GOT3 (cell line): ENCODE measurements around the gene ADAP1.

Source experiments
- DNase-seq: peaks from one replicate; lab custom pipeline; 2025; ENCODE audit warnings: mixed read lengths; lab: John Stamatoyannopoulos, UW

ADAP1 gene

DNA sequence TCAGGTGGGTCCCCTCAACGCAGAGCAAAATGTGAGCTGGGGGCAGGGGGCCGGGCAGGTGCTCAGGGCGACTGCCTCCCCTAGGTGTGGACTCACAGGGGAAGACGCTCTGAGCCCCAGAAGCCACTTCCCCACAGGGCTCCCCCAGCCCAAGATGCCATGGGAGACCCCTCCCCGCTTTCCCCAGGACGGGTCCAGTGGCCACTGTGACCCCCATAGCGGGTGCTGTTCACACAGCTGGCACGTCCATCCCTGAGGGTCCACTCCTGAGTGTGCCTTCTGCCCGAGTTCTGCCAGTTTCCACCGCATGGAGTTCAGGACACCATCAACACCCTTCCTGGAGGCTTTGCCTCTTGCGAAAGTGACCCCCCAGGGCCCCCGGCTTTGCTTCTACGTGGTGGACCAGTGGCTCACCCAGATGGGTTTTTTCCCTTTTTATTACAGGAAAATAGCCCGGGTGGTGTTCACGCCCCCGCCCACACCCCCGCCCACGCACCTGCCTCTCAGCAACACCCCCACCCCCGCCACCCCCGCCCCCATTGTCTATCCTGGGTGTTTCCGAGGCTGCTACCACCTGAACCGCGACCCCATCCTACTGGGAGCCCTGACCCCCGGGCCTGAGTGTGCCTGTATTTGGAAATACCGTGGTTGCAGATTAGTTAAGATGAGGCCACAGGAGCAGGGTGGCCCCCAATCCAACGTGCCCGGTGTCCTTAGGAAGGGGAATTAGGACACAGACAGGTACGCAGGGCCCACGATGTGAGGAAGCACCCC, 32.0 kb downstream of the ADAP1 start:
- no peak for DNase-seq

- DNase-seq, result no peak
These were observed 32.7 kb downstream of the ADAP1 start for GRCh38 chr7:921581-922333.

- no peak for DNase-seq
These were observed 33.4 kb downstream of the ADAP1 start for GRCh38 chr7:921071-921461.

DNA sequence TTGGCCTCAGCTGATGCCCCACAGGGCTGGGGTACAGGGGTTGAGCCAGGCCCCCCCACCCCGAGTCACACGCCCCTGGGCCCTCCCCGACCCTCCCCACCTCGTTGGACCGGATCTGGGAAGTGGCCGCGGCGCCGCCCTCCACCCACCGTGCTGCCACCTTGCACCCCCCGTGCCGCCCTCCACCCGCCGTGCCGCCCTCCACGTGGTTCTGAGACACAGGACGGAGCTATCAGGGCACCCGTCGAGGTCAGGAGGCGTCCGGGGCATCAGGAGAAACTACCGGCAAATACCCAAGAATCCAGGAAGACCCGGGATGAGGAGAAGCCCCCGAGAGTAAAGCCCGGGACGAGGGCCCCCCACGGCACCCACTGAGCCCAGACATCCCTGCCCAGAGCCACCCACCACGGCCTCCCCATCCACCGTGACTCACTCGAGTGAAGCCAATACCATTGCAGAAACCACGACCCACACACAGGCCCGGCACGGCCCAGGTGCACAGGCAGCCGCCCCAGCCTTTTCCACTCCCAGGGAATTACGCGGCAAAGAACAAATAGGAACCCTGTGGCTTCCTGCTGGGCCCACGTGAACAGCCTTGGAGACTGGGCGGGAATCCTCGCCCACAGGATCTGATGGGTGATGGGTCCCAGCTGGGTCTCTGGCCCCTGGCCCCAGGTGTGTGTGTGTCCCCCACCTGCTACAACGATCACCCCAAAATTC, 34.0 kb downstream of the ADAP1 start:
- DNase-seq, result no peak

- DNase-seq, result no peak
These were observed 34.5 kb downstream of the ADAP1 start for GRCh38 chr7:919924-920341.

- DNase-seq, result no peak
These were observed 35.4 kb downstream of the ADAP1 start for GRCh38 chr7:919114-919442.

DNA sequence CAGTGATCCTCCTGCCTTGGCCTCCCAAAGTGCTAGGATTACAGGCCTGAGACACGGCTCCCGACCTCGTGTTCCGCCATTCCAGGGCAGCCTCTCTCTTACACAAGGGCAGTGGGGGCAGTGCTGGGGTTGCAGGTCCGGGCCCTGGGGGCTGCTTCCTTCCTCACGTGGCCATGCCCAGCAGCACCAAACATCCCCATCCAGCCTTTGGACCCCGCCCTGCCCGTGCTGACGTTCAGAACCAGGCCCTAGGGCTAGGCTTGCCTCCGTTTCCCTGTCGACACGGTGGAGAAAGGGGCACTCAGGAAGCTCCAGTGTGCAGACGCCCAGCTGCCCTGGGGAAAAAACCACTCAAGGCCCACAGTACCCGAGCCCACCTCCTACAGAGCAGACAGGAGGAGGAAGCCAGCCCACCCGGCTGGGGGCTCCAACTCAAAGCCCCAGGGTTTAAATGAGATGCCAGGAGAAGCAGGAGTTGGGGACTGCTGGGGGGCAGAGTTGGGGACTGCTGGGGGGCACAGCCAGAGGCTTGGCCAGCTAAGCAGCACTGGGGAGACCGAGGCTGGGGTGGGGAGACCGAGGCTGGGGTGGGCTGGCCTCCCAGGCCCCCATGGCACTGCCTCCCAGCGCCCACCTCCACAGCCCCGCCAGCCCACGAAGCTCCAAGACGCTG, 35.9 kb downstream of the ADAP1 start:
- no peak for DNase-seq

DNA sequence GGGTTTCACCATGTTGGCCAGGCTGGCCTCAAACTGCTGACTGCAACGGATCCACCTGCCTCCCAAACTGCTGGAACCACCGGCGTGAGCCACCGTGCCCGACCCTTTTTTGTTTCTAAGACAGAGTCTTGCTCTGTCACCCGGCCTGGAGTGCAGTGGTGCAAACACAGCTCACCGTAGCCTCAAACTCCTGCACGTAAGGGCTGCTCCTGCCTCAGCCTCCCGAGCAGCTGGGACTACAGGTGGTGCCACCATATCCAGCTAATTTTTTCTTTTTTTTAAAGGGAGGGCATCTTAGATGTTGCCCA, 36.4 kb downstream of the ADAP1 start:
- DNase-seq, result no peak

GRCh38 chr7:917255-918117, 37.0 kb downstream of the ADAP1 start:
- no peak for DNase-seq

DNA sequence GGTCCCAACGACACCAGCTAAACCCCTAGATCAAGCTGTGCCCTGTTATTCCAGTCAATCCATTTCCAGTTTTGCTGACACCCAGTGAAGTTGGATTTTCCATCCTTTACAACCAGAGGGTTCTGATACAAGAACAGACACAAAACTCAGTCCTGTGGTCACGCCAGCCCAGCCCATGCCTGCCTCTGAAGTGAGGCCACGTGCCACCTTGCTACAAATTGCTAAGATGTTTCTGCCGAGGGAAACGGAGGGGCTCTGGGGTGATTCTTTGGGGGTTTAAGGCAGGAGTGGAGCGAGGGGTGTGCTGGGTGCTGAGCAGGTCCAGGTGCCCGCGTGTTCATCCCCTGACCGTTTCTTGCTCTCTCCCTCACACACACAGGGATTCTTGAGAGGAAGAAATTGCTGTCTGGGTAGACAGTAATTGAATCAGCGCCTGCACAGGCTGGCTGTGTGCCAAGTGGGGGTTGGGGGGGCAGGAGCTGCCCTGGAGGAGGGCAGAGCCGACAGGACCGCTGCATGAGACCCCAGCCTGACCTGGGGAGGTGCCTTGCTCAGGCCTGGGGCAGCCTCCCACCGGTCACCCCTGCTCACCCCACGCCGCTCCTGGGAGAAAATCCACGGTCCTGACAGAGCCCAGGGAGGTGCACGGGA, 38.1 kb downstream of the ADAP1 start:
- no peak for DNase-seq

DNA sequence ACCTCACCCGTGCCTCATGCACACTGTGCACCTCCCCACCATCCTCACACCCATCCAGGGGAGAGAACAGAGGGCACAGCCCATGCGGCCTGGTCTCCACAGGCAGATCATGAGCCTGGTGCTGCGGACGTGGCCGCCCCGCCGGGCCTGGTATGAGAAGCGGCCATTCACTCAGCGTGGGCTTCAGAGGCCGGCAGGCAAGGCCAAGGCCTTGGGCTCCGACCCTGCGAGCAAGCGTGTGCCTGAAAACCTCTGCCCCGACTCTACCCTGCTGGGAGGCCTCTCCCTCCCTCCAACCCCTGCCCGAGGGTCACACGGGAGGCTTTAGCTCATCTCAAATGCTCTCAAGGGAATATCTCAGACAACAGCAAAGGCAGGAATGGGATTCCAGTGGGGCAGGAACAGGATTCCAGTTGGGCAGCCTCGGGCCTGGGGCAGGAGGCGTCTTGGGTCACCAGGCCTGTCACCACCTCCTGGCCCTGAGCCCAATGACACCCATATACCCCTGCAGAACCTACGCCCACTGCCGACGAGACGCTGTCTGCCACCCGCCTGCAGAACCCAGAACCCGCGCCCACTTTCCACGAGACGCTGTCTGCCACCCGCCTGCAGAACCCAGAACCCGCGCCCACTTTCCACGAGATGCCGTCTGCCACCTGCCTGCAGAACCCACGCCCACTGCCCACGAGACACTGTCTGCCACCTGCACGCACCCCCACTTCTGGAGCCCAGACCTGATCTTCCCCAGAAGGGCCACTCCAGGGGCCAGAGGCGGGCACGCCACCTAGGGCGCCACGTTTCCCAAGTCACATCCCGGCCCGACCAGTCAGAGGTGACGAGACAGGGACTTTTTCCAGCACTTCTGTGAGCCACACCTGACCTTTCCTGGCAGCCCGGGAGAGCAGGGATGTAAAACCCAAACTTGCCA, 38.9 kb downstream of the ADAP1 start:
- DNase-seq, result no peak

DNA sequence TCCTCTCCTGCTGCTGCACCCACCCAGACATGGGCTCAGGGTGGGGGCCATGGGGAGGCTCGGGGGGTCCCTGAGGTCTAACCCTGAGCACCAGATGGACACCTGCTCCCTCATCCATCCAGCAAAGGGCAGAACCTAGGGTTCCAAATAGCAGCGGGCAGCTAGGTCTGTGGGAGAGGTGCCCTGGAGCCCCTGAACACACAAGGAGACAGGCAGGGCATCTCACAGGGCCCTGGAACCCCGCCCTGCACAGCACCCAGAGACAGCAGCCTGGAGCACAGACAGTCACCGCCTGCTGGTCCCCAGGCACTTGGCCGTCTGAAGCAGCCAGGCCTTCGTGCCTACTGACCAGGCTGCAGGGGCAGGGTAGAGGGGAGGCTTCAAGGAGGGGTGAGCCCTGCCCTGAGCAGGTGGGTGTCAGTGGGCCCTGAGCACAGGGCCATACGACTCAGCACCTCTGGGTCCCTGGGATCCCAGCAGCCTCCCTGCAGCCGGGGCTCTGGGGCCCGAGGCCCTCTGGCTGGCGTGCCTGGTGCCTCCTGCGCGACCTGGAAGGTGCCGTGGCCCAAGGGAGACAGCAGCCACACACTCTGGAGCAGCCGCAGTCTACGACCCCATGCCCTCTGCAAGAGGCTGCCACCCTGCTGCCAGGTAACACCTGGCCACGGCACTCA, 39.8 kb downstream of the ADAP1 start:
- DNase-seq, result no peak

- no peak for DNase-seq
These were observed 40.6 kb downstream of the ADAP1 start for GRCh38 chr7:913736-914520.

DNA sequence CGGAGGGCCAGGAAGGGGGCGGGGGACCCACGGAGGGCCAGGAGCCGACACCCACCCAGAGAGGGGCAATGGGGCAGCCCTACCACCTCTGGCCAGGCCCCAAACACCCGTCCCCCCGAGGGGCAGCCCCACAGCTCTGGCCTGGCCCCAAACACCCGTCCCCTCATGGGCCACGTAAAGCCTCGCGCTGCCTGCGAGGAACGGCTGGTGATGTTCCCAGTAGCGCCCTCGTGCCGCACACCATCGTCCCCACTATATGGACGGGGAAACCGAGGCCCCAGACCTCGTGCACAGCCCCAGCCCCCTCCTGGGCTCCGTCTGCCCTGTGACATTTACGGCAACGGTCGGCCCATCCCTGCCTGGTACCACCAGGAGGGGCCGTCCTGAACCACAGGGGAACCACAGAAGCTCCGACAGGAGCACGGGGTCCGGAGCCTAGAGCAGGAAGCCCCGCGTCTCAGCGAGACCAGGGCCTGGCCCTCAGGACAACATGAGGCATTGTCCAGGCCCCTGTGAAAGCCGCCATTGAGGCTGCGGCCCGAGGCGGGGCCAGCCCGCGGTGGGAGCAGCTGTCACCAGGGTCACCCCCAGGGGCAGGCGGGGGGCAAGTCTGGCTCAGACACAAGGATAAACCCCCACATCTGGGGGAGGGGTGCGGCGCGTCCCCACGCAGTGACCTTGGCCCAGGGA, 42.5 kb downstream of the ADAP1 start:
- no peak for DNase-seq

- DNase-seq, result no peak
These were observed 43.5 kb downstream of the ADAP1 start for GRCh38 chr7:910931-911431.

DNA sequence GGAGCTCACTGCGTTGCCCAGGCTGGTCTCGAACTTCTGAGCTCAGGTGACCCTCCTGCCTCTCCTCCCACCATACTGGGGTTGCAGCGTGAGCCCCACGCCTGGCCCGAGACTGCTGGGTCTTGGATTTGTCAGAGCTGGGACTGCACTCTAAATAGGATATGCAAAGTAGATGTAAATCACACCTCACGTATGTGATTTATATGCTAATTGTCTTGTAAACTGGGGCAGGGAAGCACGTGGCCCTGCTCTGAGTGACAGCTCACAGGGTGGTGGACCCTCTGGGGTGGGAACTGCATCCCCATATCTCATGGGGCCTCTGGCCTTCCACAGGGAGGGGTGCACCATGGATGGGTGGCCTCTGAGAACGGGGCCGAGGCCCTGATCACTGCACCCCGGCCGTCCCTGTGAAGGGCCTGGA, 44.0 kb downstream of the ADAP1 start:
- DNase-seq, result no peak
